ENCODE measurements around the gene TBC1D19.

DNA sequence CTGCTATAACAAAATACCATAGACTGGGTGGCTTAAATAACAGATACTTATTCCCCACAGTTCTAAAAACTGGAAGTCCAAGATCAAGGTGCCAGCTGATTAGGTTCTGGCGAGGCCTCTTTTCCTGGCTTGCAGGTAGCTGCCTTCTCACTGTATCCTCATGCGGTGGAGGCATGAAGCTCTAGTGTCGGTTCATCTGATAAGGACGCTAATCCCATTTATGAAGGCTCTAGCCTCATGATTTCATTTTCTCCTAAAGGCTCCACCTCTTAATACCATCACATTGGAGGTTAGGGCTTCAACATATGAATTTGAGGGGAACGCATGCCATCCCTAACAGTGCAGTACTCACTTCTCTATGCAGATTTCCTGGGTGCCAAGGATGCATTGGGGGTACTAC lies 218.9 kb downstream of the TBC1D19 start:
- TF ChIP-seq, protein P1, sequence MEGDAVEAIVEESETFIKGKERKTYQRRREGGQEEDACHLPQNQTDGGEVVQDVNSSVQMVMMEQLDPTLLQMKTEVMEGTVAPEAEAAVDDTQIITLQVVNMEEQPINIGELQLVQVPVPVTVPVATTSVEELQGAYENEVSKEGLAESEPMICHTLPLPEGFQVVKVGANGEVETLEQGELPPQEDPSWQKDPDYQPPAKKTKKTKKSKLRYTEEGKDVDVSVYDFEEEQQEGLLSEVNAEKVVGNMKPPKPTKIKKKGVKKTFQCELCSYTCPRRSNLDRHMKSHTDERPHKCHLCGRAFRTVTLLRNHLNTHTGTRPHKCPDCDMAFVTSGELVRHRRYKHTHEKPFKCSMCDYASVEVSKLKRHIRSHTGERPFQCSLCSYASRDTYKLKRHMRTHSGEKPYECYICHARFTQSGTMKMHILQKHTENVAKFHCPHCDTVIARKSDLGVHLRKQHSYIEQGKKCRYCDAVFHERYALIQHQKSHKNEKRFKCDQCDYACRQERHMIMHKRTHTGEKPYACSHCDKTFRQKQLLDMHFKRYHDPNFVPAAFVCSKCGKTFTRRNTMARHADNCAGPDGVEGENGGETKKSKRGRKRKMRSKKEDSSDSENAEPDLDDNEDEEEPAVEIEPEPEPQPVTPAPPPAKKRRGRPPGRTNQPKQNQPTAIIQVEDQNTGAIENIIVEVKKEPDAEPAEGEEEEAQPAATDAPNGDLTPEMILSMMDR (IDR thresholded peaks at IDR 0.05) = no peak
- TF ChIP-seq POLR2AphosphoS5 (IDR thresholded peaks at IDR 0.05) = no peak
